Subcutaneous abdominal adipose tissue (tissue), 5 donors: ENCODE measurements around the gene LEF1.
A peak's percentile ranks its signal among the peaks of the same experiment; 100 is the strongest.
"Not testable (repeated sequence)": the region's sequence is repeated elsewhere in the genome, so short reads cannot be mapped to it uniquely, and the experiment has no call there.

Experiments used
- H3K27ac ChIP-seq: one replicate; pipeline ENCODE4 v1.7.0; 2013; ENCODE audit warnings: low read depth, mild to moderate bottlenecking, inconsistent platforms, low read length, moderate library complexity
- H3K27me3 ChIP-seq, 5 donors: one replicate each; pipeline ENCODE4 v1.7.0; 2013; ENCODE audit warnings: low read length in 5 of 5, inconsistent platforms in 1 of 5; ENCODE audit not compliant: control insufficient read depth in 5 of 5, insufficient read depth in 4 of 5
- H3K36me3 ChIP-seq, 5 donors: one replicate each; pipeline ENCODE4 v1.7.0; 2013; ENCODE audit warnings: low read length in 5 of 5; ENCODE audit not compliant: control insufficient read depth in 5 of 5, insufficient read depth in 5 of 5
- H3K4me1 ChIP-seq, 5 donors: one replicate each; pipeline ENCODE4 v1.7.0; 2013; ENCODE audit warnings: low read length in 5 of 5, mild to moderate bottlenecking in 3 of 5, moderate library complexity in 1 of 5; ENCODE audit not compliant: control insufficient read depth in 5 of 5, insufficient read depth in 5 of 5
- H3K4me3 ChIP-seq, 5 donors: one replicate each; pipeline ENCODE4 v1.7.0; 2013; ENCODE audit warnings: low read length in 5 of 5, low read depth in 1 of 5
- H3K9ac ChIP-seq, 5 donors: one replicate each; pipeline ENCODE4 v1.7.0; 2013; ENCODE audit warnings: low read length in 5 of 5, mild to moderate bottlenecking in 4 of 5, moderate library complexity in 3 of 5
- H3K9me3 ChIP-seq, 5 donors: one replicate each; pipeline ENCODE4 v1.7.0; 2013; ENCODE audit warnings: low read length in 5 of 5; ENCODE audit not compliant: control insufficient read depth in 5 of 5
- donor health status: healthy.
- donor health status: healthy.
- donor health status: healthy.
- donor health status: healthy.
- donor health status: healthy.

The LEF1 gene

GRCh38 chr4:108054025-108054638, 114.6 kb downstream of the LEF1 start:
- no peaks in the 10 kb centered on the region for H3K36me3 ChIP-seq
- H3K4me3 ChIP-seq = no peak overlapping the region
- H3K27me3 ChIP-seq = peaks cover 0 to 3% (median 0%) of the 10 kb centered on the region in 5 donors
- H3K4me1 ChIP-seq = no peaks in the 10 kb centered on the region
- H3K9ac ChIP-seq = no peak overlapping the region
- no peak overlapping the region for H3K27ac ChIP-seq
- H3K9me3 ChIP-seq = no peaks in the 10 kb centered on the region

GRCh38 chr4:108053251-108053711, 115.5 kb downstream of the LEF1 start:
- Histone ChIP-seq H3K27me3 (peaks cover 0 to 3% (median 0%) of the 10 kb centered on the region in 5 donors), H3K36me3 (no peaks in the 10 kb centered on the region), H3K9me3 (no peaks in the 10 kb centered on the region), H3K27ac (no peak overlapping the region), H3K4me1 (no peaks in the 10 kb centered on the region), H3K4me3 (no peak overlapping the region), H3K9ac (no peak overlapping the region)

- Histone ChIP-seq H3K4me3 (no peak overlapping the region), H3K27me3 (peaks cover 0 to 3% (median 0%) of the 10 kb centered on the region in 5 donors)
Observed at GRCh38 chr4:108052558-108053120, 116.1 kb downstream of the LEF1 start.

GRCh38 chr4:108051343-108051742, 117.4 kb downstream of the LEF1 start:
- no peak overlapping the region for H3K9ac ChIP-seq
- H3K4me3 ChIP-seq = no peak overlapping the region
- no peak overlapping the region for H3K27ac ChIP-seq
- H3K4me1 ChIP-seq = peaks cover 0 to 4% (median 0%) of the 10 kb centered on the region in 5 donors
- H3K9me3 ChIP-seq = no peaks in the 10 kb centered on the region
- H3K27me3 ChIP-seq = peaks cover 0 to 3% (median 0%) of the 10 kb centered on the region in 5 donors
- H3K36me3 ChIP-seq = no peaks in the 10 kb centered on the region

More at GRCh38 chr4:108052558-108053120, 116.1 kb downstream of the LEF1 start:
- H3K4me1 ChIP-seq = no peaks in the 10 kb centered on the region
- H3K9ac ChIP-seq = no peak overlapping the region
- no peaks in the 10 kb centered on the region for H3K9me3 ChIP-seq
- no peaks in the 10 kb centered on the region for H3K36me3 ChIP-seq
- no peak overlapping the region for H3K27ac ChIP-seq

- H3K27me3 ChIP-seq, H3K9ac ChIP-seq, H3K27ac ChIP-seq, H3K36me3 ChIP-seq, H3K4me3 ChIP-seq, H3K9me3 ChIP-seq: not testable (repeated sequence)
- peaks cover 0 to 11% (median 6%) of the 10 kb centered on the region in 5 donors for H3K4me1 ChIP-seq
Observed at GRCh38 chr4:108050166-108051111, 118.3 kb downstream of the LEF1 start.

- H3K36me3 ChIP-seq = no peaks in the 10 kb centered on the region
- H3K4me3 ChIP-seq = peak overlapping the region in 3 of 5 donors; percentile 10 to 27 (median 25)
- H3K27ac ChIP-seq = no peak overlapping the region
- H3K9me3 ChIP-seq = no peaks in the 10 kb centered on the region
- H3K9ac ChIP-seq = no peak overlapping the region
- peaks cover 0 to 3% (median 0%) of the 10 kb centered on the region in 5 donors for H3K27me3 ChIP-seq
- H3K4me1 ChIP-seq = peaks cover 0 to 16% (median 6%) of the 10 kb centered on the region in 5 donors
Observed at GRCh38 chr4:108049406-108049805, 119.3 kb downstream of the LEF1 start.

- Histone ChIP-seq H3K36me3 (no peaks in the 10 kb centered on the region), H3K27me3 (peaks cover 0 to 1% (median 0%) of the 10 kb centered on the region in 5 donors), H3K4me3 (no peak overlapping the region), H3K4me1 (peaks cover 0 to 16% (median 6%) of the 10 kb centered on the region in 5 donors), H3K9ac (no peak overlapping the region), H3K27ac (no peak overlapping the region), H3K9me3 (no peaks in the 10 kb centered on the region)
Observed at GRCh38 chr4:108048997-108049396, 119.7 kb downstream of the LEF1 start.

- Histone ChIP-seq H3K36me3 (peaks cover 0 to 3% (median 0%) of the 10 kb centered on the region in 5 donors), H3K4me3 (no peak overlapping the region), H3K27ac (no peak overlapping the region)
Observed at GRCh38 chr4:108048157-108048556, 120.6 kb downstream of the LEF1 start.

GRCh38 chr4:108047199-108047598, 121.5 kb downstream of the LEF1 start:
- Histone ChIP-seq H3K4me1 (peaks cover 0 to 16% (median 6%) of the 10 kb centered on the region in 5 donors), H3K27me3 (no peaks in the 10 kb centered on the region)

More at GRCh38 chr4:108048157-108048556, 120.6 kb downstream of the LEF1 start:
- no peaks in the 10 kb centered on the region for H3K9me3 ChIP-seq
- no peak overlapping the region for H3K9ac ChIP-seq
- H3K4me1 ChIP-seq = peaks cover 0 to 16% (median 6%) of the 10 kb centered on the region in 5 donors
- H3K27me3 ChIP-seq = no peaks in the 10 kb centered on the region

More at GRCh38 chr4:108047199-108047598, 121.5 kb downstream of the LEF1 start:
- Histone ChIP-seq H3K36me3 (peaks cover 0 to 4% (median 0%) of the 10 kb centered on the region in 5 donors), H3K27ac (no peak overlapping the region), H3K9ac (no peak overlapping the region), H3K9me3 (no peaks in the 10 kb centered on the region), H3K4me3 (no peak overlapping the region)
